SK-N-SH (cell line): ENCODE measurements around the gene PARD3. TPM values are rescaled to one million over a fixed set of nuclear protein-coding genes. Genes with fewer than 3 reads are reported as not detected.

ENCODE experiments used
- CTCF ChIA-PET: fragments of 300-600, 350-600 bp; formaldehyde crosslinking; extraction: SDS; loops from one replicate; lab custom pipeline; 2021; lab: Yijun Ruan, JAX
- POLR2A ChIA-PET: fragments of 350-600 bp; sonication (Branson Sonifier 250); formaldehyde crosslinking; extraction: SDS; loops from one replicate; lab custom pipeline; 2020; ENCODE audit warnings: antibody characterized with exemption, inconsistent platforms; lab: Yijun Ruan, JAX
- DNase-seq: peaks from one replicate; pipeline ENCODE4 v3.0.0; 2012
- H2AFZ ChIP-seq: fragments of 200-600 bp; sonication (generic); 2 replicates; pipeline ENCODE4 v1.8.1; 2016; ENCODE audit warnings: antibody characterized with exemption, mild to moderate bottlenecking, low read depth
- H3F3A ChIP-seq: fragments of 200-600 bp; sonication (generic); replicated peaks from 2 replicates; pipeline ENCODE3; 2016; ENCODE audit warnings: antibody characterized with exemption, mild to moderate bottlenecking; ENCODE audit not compliant: insufficient read depth
- H3K27ac ChIP-seq, 2 experiments: fragments of 200-500 bp in 1 of 2; fragments of 200-600 bp in 1 of 2; sonication (Bioruptor generic) in 1 of 2; sonication (generic), shearing (Covaris generic) in 1 of 2; 2 replicates each; pipeline versions ENCODE4 v1.5.1 to v1.6.1; 2014 to 2016; ENCODE audit warnings: low read depth in 2 of 2, inconsistent platforms in 1 of 2, low read length in 1 of 2, mild to moderate bottlenecking in 1 of 2, mixed read lengths in 1 of 2
- H3K27me3 ChIP-seq: fragments of 200-600 bp; sonication (generic), shearing (Covaris generic); 2 replicates; pipeline ENCODE4 v1.6.1; 2016; ENCODE audit warnings: mixed run types; ENCODE audit not compliant: insufficient read depth
- H3K36me3 ChIP-seq, 2 experiments: fragments of 200-500 bp in 1 of 2; fragments of 200-600 bp in 1 of 2; sonication (Bioruptor generic) in 1 of 2; sonication (generic) in 1 of 2; replicated peaks in 1 of 2; 2 replicates each; pipeline versions ENCODE3 to v1.5.1; 2014 to 2016; ENCODE audit warnings: low read length in 1 of 2, mild to moderate bottlenecking in 1 of 2; ENCODE audit not compliant: insufficient read depth in 2 of 2, control insufficient read depth in 1 of 2
- H3K4me1 ChIP-seq, 2 experiments: fragments of 200-500 bp in 1 of 2; fragments of 200-600 bp in 1 of 2; sonication (Bioruptor generic) in 1 of 2; sonication (generic), shearing (Covaris generic) in 1 of 2; 2 replicates each; pipeline versions ENCODE4 v1.5.1 to v1.6.1; 2014 to 2016; ENCODE audit warnings: low read depth in 1 of 2, low read length in 1 of 2, mixed run types in 1 of 2; ENCODE audit not compliant: insufficient read depth in 2 of 2, control insufficient read depth in 1 of 2
- H3K4me2 ChIP-seq: fragments of 200-600 bp; sonication (generic), shearing (Covaris generic); 2 replicates; pipeline ENCODE4 v1.6.1; 2017; ENCODE audit warnings: mixed run types
- H3K4me3 ChIP-seq, 2 experiments: fragments of 200-500 bp in 1 of 2; fragments of 200-600 bp in 1 of 2; sonication (Bioruptor generic) in 1 of 2; sonication (generic), shearing (Covaris generic) in 1 of 2; 2 replicates each; pipeline versions ENCODE4 v1.5.1 to v1.8.1; 2014 to 2016; ENCODE audit warnings: low read depth in 2 of 2, inconsistent platforms in 1 of 2, low read length in 1 of 2, mild to moderate bottlenecking in 1 of 2, mixed read lengths in 1 of 2, moderate library complexity in 1 of 2
- H3K79me2 ChIP-seq: fragments of 200-600 bp; sonication (generic); 2 replicates; pipeline ENCODE4 v1.8.1; 2017; ENCODE audit warnings: mild to moderate bottlenecking; ENCODE audit not compliant: insufficient read depth
- H3K9ac ChIP-seq: fragments of 200-600 bp; sonication (generic); 2 replicates; pipeline ENCODE4 v1.6.1; 2017; ENCODE audit warnings: mixed run types
- H3K9me2 ChIP-seq: fragments of 200-600 bp; sonication (generic); 2 replicates; pipeline ENCODE4 v1.6.1; 2017; ENCODE audit warnings: mixed run types
- H3K9me3 ChIP-seq: fragments of 200-600 bp; sonication (generic); 2 replicates; pipeline ENCODE4 v1.6.1; 2017; ENCODE audit warnings: mixed run types, mild to moderate bottlenecking, moderate library complexity
- H4K20me1 ChIP-seq: fragments of 200-600 bp; sonication (generic); 2 replicates; pipeline ENCODE4 v1.6.1; 2017; ENCODE audit warnings: mild to moderate bottlenecking, mixed run types; ENCODE audit not compliant: insufficient read depth
- CHD2 ChIP-seq: fragments of 150-350 bp; IDR thresholded peaks from 2 replicates; pipeline ENCODE4 v1.6.1; 2018; ENCODE audit warnings: low read length; ENCODE audit not compliant: partially characterized antibody
- ELF1 ChIP-seq: IDR thresholded peaks from 2 replicates; pipeline ENCODE4 v1.4.0; 2012
- EP300 ChIP-seq, 2 experiments: IDR thresholded peaks; 2 replicates each; pipeline versions ENCODE4 v1.4.0 to v1.6.1; 2012; ENCODE audit warnings: borderline replicate concordance in 1 of 2, low read depth in 1 of 2, low read length in 1 of 2
- EZH2phosphoT487 ChIP-seq: fragments of 200-600 bp; sonication (generic); IDR thresholded peaks from 2 replicates; pipeline ENCODE4 v1.6.1; 2017; ENCODE audit warnings: low read depth, mixed run types, mild to moderate bottlenecking, antibody characterized with exemption, moderate library complexity, borderline replicate concordance
- GABPA ChIP-seq: IDR thresholded peaks from 2 replicates; pipeline ENCODE4 v1.4.0; 2012; ENCODE audit warnings: low read depth, mild to moderate bottlenecking
- JUND ChIP-seq: IDR thresholded peaks from 2 replicates; pipeline ENCODE4 v1.4.0; 2012
- MAX ChIP-seq: IDR thresholded peaks from 2 replicates; pipeline ENCODE4 v1.4.0; 2012; ENCODE audit warnings: low read depth
- NFIC ChIP-seq: IDR thresholded peaks from 2 replicates; pipeline ENCODE4 v1.4.0; 2012; ENCODE audit warnings: borderline replicate concordance
- RAD21 ChIP-seq: IDR thresholded peaks from 2 replicates; pipeline ENCODE4 v1.6.1; 2012; ENCODE audit warnings: mild to moderate bottlenecking, low read length
- RFX5 ChIP-seq: IDR thresholded peaks from 2 replicates; pipeline ENCODE4 v1.6.1; 2012; ENCODE audit warnings: mild to moderate bottlenecking, improper control_type of control experiment, low read length
- SMC3 ChIP-seq: IDR thresholded peaks from 2 replicates; pipeline ENCODE4 v1.6.1; 2012; ENCODE audit warnings: low read depth, low read length, improper control_type of control experiment
- TCF12 ChIP-seq: IDR thresholded peaks from 2 replicates; pipeline ENCODE4 v1.4.0; 2012
- ZBTB33 ChIP-seq: IDR thresholded peaks from 2 replicates; pipeline ENCODE4 v1.4.0; 2012; ENCODE audit warnings: low read depth, borderline replicate concordance
- WGBS: methylation state at CpG from one replicate; pipeline ENCODE4 v1.1.6; 2017; ENCODE audit warnings: low lambda C conversion rate; 5-methylcytosine and 5-hydroxymethylcytosine counted together
- polyA plus RNA-seq, 3 experiments: library from polyadenylated mRNA; depleted of rRNA; stranded (reverse); fragments of >200 nt; gene quantifications; 2 replicates each; pipeline ENCODE4 v1.2.3, GENCODE V29; 2012
- TF ChIP-seq, protein P1 (sequence below): IDR thresholded peaks from 2 replicates; pipeline ENCODE4; 2012
- TF ChIP-seq, protein P2 (sequence below): fragments of 200-600 bp; sonication (generic); IDR thresholded peaks from 2 replicates; pipeline ENCODE4 v1.6.1; 2017; ENCODE audit warnings: antibody characterized with exemption, mild to moderate bottlenecking, moderate library complexity
- TF ChIP-seq, protein P3 (sequence below): IDR thresholded peaks from 2 replicates; pipeline ENCODE4 v1.4.0; 2012; ENCODE audit warnings: low read depth, borderline replicate concordance

Gene PARD3
- polyA plus RNA-seq, 1 of the 3 experiments (the other 2 are of a cell fraction), result 29.4 TPM

DNA sequence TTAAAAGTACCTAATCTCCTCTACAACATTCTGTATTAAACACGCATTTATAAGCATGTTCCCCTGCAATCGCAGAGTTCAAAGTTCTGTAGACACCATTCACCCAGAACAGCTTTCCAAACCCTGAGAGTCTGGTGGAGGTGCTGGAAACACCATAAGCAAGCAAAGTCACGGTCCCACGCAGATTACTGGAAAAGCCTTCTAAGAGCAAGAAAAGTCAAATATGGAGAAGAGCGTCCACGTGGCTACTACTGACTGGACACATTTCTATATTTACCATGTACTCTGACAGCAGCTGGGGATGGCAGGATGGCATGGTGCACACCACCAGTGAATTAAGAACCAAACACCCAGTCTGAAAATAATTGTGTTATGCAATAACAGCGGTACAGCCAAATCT, 97.7 kb downstream of the PARD3 start (continued):
- TF ChIP-seq ZBTB33 (no peak), EZH2phosphoT487 (no peak)
- TF ChIP-seq, protein P1, sequence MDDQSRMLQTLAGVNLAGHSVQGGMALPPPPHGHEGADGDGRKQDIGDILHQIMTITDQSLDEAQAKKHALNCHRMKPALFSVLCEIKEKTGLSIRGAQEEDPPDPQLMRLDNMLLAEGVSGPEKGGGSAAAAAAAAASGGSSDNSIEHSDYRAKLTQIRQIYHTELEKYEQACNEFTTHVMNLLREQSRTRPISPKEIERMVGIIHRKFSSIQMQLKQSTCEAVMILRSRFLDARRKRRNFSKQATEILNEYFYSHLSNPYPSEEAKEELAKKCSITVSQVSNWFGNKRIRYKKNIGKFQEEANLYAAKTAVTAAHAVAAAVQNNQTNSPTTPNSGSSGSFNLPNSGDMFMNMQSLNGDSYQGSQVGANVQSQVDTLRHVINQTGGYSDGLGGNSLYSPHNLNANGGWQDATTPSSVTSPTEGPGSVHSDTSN, result no peak
- TF ChIP-seq, protein P2, sequence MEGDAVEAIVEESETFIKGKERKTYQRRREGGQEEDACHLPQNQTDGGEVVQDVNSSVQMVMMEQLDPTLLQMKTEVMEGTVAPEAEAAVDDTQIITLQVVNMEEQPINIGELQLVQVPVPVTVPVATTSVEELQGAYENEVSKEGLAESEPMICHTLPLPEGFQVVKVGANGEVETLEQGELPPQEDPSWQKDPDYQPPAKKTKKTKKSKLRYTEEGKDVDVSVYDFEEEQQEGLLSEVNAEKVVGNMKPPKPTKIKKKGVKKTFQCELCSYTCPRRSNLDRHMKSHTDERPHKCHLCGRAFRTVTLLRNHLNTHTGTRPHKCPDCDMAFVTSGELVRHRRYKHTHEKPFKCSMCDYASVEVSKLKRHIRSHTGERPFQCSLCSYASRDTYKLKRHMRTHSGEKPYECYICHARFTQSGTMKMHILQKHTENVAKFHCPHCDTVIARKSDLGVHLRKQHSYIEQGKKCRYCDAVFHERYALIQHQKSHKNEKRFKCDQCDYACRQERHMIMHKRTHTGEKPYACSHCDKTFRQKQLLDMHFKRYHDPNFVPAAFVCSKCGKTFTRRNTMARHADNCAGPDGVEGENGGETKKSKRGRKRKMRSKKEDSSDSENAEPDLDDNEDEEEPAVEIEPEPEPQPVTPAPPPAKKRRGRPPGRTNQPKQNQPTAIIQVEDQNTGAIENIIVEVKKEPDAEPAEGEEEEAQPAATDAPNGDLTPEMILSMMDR, result no peak

DNA sequence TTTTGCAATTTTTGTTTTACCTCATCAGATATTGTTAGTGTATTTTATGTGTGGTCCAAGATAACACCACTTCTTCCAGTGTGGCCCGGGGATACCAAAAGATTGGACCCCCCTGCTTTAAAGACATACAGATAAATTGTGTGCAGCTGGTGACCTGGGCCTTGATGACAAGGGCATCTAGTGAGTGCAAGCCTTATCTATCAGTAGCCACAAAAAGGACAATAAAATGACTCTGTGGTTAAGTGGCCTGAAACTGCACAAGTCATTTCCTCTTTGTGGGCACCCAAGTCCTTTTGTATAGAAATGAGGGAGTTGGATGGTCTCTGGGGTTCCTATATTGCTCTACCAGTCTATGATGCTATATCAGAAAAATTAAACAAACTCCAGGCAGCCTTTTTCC, 98.1 kb downstream of the PARD3 start:
- H3K36me3 ChIP-seq, result no peaks in the 10 kb centered on the region
- no peak for TF ChIP-seq RFX5
- peak; percentile 19; the same call in 1 of the 2 replicates for TF ChIP-seq TCF12
- TF ChIP-seq, all 33 proteins: peak for 1
- POLR2A ChIA-PET, result no interaction called here
- DNase-seq, result no peak
- Histone ChIP-seq H3K27ac (no peak overlapping the region), H2AFZ (no peak overlapping the region), H4K20me1 (peaks cover 13% of the 10 kb centered on the region; the same call in 1 of the 2 replicates), H3K9me3 (no peaks in the 10 kb centered on the region), H3K27me3 (no peaks in the 10 kb centered on the region), H3K9ac (no peak overlapping the region), H3K4me1 (peaks cover 9 to 14% of the 10 kb centered on the region in 2 experiments), H3K9me2 (no peaks in the 10 kb centered on the region), H3K79me2 (peaks cover 78% of the 10 kb centered on the region), H3K4me2 (no peak overlapping the region), H3F3A (peaks cover 8% of the 10 kb centered on the region), H3K4me3 (no peak overlapping the region)
- CTCF ChIA-PET, result interaction anchor here (0.5 to 1.5 kb wide), 2 partner anchors 40 to 62 kb away, joined by 3 to 4 read pairs; no protein-coding TSS in a partner anchor
- 28% methylated on average over 1 of the region's 1 CpG for WGBS

GRCh38 chr10:34716234-34716633, 98.9 kb downstream of the PARD3 start:
- Histone ChIP-seq H3F3A (peaks cover 8% of the 10 kb centered on the region), H3K79me2 (peaks cover 82% of the 10 kb centered on the region), H3K4me2 (no peak overlapping the region), H3K4me3 (no peak overlapping the region), H3K9me2 (no peaks in the 10 kb centered on the region), H3K27ac (peak overlapping the region in 1 of 2 experiments; percentile 40; a peak in 2 of 4 replicates), H4K20me1 (peaks cover 13% of the 10 kb centered on the region; the same call in 1 of the 2 replicates), H3K9me3 (no peaks in the 10 kb centered on the region), H3K36me3 (no peaks in the 10 kb centered on the region), H3K9ac (no peak overlapping the region), H3K4me1 (peaks cover 9 to 10% of the 10 kb centered on the region in 2 experiments), H3K27me3 (no peaks in the 10 kb centered on the region), H2AFZ (no peak overlapping the region)
- DNase-seq, result no peak
- CTCF ChIA-PET, result interaction anchor here (0.5 kb wide), 1 partner anchor 39 kb away, joined by 3 read pairs; no protein-coding TSS in a partner anchor
- POLR2A ChIA-PET, result no interaction called here
- TF ChIP-seq CHD2 (no peak), NFIC (no peak), JUND (no peak), MAX (no peak), EZH2phosphoT487 (no peak), ZBTB33 (no peak), GABPA (no peak), EP300 (IDR thresholded peaks at IDR 0.05; ENCODE audit: borderline replicate concordance in 1 of 2, low read depth in 1 of 2, low read length in 1 of 2) (no peak), SMC3 (no peak), ELF1 (no peak), RFX5 (no peak), RAD21 (no peak)
- TF ChIP-seq, protein P3, sequence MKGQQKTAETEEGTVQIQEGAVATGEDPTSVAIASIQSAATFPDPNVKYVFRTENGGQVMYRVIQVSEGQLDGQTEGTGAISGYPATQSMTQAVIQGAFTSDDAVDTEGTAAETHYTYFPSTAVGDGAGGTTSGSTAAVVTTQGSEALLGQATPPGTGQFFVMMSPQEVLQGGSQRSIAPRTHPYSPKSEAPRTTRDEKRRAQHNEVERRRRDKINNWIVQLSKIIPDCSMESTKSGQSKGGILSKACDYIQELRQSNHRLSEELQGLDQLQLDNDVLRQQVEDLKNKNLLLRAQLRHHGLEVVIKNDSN, result no peak
- WGBS, result 100% methylated on average over 1 of the region's 1 CpG
